HG03280 (cell line): ENCODE measurements around the gene ELFN1.

ENCODE experiments used
- ATAC-seq: cut with Tn5 transposase; IDR thresholded peaks from one replicate; pipeline ENCODE4 v1.9.1; 2021; ENCODE audit warnings: mild to moderate bottlenecking, moderate library complexity; ENCODE audit not compliant: unreplicated experiment

ELFN1 gene

DNA sequence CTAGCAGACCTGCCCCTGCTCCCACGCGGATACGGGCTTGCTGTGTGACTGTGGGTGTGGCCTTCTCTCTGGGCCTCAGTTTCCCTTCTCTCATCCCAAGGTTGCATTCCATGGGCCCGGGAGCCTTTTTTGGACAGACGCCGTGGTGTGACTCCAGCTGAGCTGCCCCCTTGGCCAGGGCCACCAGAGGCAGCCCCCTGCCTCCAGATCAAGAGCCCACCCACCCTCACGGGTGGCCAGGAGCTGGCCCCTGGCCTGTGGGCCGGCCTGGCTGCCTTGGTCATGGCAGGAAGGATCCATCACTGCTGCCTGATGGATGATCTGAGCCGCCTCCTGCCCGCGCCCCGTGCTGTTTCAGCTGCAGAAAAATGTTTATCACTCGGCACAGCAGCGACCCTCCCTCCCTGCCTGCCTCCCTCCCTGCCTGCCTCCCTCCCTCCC lies 27.8 kb upstream of the ELFN1 start:
- ATAC-seq, result no peak

DNA sequence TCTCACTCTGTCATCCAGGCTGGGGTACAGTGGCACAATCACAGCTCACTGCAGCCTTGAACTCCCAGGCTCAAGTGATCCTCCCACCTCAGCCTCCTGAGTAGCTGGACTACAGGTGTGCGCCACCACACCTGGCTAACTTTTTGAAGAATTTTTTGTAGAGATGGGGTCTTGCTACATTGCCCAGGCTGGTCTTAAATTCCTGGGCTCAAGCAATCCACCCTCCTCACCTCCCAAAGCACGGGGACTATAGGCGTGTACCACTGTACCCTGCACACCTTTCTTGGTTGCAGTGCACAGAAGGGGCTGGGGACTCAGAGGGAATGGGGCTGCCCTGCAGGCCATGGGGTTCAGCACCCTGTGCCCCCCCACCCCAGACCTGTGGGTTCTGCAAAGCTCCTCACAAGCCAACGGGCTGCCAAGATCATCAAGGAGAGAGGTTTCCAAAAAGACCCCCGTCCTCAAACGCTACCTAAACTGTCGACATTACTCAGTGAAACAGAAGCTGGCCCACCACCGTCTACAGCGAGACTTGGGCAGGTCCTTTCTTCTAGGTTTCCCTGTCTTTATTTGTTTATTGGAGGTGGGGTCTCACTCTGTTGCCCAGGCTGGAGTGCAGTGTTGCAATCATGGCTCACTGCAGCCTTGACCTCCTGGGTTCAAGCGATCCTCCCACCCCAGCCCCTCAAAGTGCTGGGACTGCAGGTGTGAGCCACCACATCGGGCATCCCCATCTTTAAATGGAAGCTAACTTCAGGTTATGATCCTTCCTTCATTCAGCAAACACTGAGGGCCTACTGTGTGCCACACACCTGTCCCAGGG lies 26.6 kb upstream of the ELFN1 start:
- ATAC-seq, result no peak

DNA sequence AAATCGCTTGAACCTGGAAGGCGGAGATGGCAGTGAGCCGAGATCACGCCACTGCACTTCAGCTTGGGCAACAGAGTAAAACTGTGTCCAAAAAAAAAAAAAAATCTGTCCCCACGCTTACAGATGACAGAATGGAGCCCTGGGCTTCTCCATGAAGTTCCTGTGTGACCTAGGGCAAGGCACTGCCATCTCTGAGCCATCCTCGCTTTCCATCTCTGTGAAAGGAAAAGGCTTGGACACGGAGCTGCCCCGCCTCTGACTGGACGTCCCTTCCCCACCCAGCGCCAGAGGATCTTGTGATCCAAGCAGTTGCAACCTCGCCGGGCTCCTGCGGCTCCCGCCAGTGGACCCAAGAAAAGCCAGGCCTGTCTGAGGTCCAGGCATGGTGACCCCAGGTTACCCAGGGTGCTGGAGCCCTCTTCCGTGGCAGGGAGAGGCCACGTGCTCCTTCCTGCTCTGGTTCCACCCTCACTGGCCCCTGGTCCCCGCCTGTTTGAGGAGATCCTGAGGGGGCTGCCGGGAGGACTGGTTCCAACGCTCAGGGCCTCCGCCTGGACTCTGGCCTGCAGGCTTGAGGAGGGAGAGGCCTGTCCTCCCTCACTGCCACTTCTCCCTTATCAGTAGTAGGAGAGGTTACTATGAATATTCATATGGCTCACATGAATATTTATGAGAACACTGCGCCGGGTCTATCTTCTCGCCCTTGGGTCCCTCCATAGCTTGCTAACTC lies 25.6 kb upstream of the ELFN1 start:
- ATAC-seq, result no peak

DNA sequence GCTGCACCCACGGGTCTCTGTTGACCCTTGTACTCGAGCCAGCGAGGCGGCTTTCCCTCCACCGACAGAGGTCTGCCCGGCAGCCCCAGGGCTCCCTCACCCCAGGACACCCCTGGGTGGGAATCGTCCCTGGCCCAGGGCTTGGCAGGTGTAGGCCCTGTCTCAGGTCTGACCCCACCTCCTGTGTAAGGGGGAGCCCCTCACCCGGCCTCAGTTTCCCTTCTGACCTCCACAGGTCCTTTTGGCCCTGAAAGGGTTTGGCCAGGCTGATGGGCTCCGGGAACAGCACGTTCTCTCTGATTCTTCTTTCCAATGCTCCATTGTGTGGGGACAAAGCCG lies 25.0 kb upstream of the ELFN1 start:
- ATAC-seq, result no peak

DNA sequence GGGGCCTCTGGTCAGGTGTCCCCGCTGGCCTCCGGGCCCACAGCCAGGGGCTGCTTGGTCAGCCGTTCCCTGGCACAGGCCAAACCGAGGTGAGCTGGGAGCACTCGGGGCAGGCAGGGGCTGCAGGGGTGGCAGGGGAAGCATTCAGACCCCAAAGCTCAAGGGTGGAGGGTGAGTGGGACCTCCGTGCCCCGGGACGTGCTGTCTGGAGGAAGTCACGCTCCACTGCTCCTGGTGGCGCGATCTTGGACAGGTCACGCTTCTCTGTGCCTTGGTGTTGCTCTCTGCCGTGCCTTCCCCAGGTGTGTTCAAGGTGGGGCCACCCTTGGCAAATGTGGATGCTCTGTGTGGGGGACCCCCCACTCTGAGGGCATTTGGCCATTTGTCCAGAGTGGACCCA lies 24.6 kb upstream of the ELFN1 start:
- ATAC-seq, result no peak

DNA sequence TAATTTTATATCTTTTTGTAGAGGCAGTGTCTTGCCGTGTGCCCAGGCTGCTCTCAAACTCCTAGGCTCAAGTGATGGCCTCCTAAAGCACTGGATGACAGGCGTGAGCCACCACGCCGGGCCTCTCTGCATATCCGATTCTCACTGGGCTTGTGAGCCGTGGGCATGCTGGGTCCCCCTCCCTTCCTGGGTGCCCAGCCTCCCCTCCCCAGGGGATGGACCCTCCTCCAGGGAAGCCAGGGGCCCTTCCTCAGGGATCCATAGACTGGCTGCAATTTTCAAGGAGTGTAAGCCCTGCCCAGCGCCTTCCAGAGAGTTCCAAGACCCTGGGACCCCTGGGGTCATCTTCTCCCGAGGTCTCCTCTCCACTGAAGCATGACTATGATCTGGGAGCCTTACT lies 23.7 kb upstream of the ELFN1 start:
- no peak for ATAC-seq

DNA sequence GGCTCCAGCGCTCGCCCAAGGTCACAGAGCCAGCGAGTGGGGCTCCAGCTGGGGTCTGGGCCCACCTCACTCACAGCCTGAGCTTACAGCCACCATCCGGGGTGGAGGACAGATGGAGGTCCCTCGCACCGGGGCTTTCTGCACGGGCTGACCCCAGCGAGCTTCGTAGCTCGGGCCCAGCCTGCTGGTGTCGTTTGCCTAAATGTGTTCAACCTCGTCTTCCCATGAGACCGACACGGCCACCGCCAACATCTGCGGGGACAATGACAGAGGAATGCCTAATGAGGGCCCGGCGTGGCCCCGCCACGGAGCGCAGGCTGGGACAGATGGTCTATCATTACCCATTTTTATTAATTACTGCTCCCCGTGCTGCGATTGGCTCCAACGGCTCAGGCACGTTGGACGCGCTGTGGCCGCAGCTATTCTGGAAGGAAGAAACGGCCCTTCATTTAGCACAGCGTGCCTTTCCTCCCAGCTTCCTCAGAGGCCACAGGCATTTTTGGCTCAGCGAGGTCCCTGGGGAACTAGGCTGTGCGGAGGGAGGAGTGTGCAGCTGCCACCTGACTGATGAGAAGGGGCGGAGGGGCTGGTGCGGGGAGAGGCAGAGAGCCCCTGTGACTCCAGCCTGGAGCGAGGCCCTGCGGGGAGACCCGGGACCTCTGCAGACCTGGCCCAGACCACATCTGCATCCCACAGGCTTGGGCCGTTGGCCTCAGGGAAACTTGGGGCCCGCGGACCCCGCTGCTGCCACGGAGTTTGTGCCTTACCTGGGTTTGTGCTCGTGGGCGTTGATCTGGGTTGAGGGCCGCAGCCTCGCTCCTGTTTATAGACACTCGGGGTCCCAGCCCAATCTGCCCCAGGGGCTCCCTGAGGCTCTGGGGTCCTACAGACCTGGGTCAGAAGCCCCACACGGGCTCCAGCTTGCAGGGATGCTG lies 22.9 kb upstream of the ELFN1 start:
- ATAC-seq, result no peak

DNA sequence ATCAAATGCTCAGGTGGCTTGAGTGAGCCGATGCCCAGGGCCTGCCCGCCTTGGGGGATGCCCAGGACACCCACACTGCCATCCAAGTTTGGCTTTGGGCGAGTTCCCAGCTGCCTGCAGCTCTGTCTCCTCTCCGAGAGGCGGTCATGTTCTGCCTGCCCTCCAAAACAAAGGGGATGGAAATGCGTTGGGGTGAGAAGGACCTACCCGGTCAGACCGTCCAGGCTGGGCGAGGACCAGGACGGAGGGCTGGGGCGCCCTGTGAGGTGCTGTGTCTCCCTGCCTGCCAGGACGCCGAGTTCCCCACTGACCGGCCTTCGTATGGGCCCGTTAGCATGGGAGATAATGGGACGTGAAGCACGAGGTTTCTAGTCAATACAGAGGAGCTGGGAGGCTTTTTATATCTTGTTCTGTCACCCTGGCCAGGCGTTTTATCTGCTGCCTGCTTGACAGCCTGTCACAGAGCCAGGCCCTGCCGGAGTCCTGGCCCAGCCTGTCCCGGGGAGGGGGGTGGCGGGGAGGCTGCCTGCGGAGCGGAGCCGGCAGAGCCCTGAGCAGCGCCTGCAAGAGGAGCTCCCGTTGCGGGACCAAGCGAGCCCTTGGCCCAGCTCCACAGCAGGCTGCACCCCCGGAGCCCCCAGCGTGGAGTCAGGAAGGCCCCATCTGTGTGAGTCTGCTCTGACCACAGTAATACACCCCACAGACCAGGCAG lies 22.0 kb upstream of the ELFN1 start:
- no peak for ATAC-seq

DNA sequence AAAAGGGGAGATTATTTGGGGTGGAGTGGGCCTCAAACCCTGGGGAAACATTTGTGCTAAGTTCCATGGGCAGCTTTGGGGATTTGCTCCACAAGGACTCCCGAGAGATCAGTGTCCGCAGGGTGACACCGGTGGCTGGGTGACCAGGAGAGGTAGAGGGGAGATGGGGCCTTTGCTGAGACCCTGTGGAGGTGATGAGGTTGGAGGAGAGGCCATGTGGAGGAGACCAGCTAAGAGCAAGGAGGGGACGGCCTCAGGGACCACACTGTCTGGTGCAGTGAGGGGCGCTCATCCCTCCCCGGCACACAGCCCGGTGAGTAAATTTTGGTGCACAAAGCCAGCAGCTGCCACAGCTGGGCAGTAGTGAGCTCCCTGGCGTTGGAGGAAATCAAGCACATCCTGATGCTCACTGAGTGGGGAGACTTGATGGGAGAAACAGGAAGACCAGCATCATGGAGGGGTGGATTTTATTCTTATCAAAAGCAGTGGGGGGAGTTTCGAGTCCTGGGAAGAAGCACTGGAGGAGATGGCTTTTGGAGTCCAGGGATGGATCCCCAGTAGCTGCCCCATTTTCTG lies 20.2 kb upstream of the ELFN1 start:
- no peak for ATAC-seq

DNA sequence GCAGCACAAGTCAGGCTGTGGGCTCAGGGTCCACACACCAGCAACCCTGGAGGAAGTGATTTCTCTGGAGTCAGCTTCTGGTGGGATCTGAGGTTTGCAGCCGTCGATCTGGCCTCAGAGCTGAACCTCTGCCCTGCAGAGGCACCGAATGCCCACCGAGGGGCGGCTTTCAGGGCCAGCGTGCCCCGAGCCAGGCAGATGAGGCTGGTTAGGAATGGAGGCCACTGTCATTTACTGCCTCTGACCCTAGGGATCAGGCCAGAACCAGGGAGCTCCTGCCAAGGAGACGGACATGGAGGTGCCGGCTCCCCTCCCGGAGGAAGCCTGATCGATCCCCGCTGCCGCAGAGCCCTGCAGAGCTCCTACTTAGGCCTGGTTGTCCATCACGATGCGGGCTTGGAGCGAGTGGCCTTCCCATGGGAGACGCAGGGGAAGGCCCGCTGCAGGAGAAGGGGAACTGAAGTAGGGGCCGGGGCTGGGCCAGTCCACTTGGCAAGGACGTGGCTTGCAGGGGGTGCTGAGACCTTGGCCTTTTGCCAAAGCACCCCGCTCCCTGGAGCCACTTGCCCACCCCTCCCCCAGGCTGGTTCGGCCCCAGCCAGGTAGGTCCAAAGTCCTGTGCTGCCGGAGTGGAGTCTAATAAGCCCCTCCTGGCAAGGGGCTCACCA lies 19.6 kb upstream of the ELFN1 start:
- no peak for ATAC-seq

DNA sequence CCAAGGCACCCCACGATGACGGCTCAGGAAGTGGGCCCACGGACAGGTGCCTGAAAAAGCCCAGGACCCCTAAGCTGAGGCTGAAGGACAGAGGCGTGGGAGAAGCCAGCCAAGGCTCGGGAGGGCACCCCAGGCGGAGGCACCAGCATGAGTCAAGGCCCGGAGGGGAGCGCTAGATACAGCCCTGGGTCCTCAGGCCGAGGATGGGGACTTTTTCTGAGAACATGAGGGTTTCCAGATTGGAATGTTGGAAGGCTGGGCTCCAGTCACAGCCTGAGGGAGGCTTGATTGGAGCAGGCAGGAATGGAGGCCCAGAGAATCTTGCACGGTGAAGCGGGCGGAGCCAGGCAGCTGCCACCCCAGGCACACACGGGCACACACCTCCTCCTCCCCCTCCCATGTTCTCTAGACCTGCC lies 19.0 kb upstream of the ELFN1 start:
- ATAC-seq, result no peak

DNA sequence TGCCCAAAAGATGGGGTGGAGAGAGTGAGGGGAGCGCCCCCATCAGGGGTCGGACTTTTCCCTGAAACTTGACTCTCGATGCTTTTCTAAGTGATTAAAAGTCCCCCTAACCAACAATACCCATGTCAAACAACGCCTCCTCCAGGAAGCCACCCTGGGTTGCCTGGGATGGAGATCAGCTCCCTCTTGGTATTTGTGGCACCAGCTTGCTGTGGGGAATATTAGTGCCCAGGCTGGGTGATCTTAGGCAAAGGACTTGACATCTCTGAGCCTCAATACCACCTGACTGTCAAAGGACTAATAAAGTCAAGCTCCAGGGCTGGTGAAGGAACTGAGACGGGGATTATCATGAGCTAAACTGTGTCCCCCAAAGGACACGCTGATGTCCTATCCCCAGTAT lies 18.2 kb upstream of the ELFN1 start:
- ATAC-seq, result no peak

DNA sequence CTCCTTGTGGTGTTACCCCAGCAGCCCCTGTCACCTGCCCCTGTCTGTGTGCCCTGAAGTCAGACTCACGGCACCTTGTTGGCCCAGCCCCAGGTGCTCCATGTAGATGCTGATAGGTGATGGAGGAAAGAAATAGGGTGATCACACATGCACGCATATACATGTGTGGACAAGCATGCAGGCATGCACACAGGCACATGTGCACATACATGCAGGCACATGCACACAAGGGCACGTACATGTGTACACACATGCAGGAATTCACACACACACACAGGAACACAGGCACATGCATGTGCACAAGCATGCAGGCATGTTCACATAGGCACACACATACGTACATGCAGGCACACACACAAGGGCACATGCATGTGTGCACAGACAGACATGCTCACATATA lies 16.6 kb upstream of the ELFN1 start:
- no peak for ATAC-seq

DNA sequence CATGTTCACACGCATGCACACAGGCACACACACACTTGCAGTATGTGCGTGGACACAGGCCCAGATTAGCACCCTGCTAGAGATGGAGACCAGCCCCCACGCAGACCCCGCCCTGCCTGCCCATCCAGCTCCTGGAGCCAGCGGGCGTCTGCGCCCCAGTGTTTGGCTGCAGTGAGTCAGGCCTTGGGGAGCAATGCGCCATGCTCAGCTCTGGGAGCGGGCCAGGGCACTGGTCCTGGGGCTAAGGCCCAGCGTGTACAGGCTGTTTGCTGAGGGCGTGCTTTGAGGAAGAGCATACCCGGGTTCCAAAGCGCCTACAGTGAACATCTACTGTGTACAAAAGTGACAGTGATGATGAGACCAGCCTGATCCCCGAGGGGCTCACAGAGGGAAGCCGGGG lies 16.0 kb upstream of the ELFN1 start:
- no peak for ATAC-seq

DNA sequence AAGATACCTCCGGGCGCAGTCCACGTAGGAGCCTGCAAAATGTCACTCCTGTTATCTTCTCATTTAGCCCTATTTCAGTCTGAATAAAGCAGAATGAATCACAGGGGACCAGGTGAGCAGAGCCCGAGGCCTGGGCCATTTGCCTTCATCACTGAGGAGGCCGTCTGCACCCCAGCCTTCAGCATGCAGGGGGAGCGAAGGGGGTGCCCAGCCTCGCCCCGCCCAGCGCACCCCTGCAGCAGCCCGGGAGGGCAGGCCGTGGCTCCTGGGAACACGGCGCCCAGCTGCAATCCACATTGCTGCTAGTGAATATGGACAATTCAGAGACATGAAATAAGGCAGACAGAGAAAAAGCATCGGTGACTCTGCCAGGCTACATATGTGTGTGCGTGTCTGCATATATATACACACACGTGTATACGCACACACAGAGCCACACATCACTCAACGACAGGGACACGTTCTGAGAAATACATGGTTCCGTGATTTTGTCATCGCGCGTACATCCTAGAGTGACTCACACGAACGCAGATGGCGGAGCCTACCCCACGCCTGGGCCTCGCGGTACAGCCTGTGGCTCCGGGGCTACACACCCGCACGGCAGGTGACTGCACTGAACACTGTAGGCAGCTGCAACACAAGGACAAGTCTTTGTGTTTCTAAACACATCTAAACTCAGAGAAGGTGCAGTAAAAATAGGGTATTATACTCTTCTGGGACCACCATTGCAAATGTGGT lies 15.2 kb upstream of the ELFN1 start:
- no peak for ATAC-seq

DNA sequence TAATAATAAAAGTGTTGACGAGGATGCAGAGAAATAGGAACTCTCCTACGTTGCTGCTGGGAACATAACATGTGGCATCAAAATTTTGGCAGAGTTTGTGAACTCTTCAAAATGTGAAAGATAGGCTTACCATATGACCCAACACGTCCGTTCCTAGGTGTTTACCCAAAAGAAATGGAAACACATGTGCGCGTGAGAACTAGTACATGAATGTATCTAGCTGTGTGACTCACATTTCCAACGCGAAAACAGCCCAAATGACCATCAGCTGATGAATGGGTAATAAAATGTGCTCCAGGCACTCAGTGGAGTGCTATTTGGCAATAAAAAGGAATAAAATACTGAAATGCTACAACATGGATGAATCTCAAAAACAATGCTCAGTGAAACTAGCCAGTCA lies 10.4 kb upstream of the ELFN1 start:
- ATAC-seq, result no peak

DNA sequence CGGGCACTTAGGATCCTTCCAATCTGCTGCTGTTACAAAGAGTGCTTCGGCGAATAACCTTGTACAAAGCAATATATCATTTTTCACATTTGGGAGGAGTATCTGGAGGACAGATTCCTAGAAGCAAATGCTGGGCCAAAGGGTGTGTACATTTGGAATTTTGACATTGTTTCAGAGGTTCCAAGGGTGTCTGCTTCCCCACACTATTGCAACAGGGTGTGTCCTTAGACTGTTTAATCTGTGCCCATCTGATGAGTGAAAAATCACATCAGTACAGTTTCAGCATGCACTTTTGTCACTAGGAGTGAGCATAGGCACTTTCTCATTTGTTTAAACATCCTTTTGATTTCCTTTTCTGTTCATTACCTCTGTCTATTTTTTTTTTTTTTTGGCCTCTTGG lies 8.6 kb upstream of the ELFN1 start:
- ATAC-seq, result no peak

DNA sequence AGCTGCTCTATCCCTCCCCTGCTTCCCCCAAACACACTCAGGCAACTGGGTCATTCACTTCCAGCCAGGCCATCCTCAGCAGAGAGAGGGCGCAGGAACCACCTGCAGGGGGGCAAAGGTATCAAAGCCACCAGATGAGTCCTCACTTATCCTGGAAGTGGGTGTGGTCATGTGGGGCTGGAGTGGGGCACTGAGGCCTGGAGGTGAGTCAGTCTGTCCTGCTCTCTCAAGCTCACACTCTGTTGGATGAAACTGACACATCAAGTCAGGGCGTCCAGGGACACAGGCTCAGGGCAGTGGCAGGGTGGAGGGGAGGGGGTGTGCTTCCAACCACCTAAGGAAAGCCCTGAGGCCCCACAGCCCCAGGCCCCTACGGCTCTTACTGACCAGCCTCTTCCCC lies 8.0 kb upstream of the ELFN1 start:
- ATAC-seq, result no peak

DNA sequence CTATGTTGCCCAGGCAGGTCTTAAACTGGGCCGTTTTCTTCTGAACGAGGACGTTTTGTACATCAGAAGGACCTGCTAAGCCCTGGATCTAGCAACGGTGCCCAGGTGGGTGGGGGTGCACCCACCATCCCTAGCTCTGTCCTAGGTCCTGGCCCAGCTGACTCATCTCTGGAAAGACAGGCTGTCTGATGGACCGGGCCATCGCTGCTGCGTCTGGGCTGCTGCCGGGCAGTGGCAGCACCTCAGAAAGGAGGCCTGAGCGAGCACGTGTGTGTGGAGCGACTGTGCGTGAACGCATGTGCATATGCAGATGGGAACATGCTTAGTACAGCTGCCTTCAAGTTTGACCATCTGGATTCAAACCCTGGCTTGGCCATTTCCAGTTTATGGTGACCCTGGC lies 7.3 kb upstream of the ELFN1 start:
- no peak for ATAC-seq
